HG02759 (cell line): Measurements from ENCODE around the gene KIT.

Experiments
- ATAC-seq: cut with Tn5 transposase; IDR thresholded peaks from one replicate; pipeline ENCODE4 v1.9.1; 2021; ENCODE audit warnings: mild to moderate bottlenecking, moderate library complexity; ENCODE audit not compliant: unreplicated experiment

KIT gene

DNA sequence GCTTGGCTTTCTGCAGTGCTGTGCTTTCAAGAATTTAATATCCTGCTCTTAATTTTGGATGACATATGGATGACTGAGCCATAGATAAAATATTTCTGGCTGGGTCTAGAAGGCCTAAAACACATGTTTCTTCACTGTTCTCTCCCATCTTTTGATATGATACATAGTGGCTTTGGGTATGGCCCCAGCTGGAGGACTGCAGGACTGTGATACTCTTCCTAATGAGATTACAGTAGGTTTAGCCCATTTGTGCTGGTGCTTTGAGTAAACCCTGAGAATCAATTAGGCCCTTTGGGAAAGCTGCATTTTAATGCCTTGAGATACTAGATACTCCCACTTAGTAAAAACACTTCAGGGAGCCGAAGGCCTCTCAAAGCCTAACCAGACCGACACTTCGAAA is 38.0 kb downstream of the KIT start:
- ATAC-seq, result no peak

DNA sequence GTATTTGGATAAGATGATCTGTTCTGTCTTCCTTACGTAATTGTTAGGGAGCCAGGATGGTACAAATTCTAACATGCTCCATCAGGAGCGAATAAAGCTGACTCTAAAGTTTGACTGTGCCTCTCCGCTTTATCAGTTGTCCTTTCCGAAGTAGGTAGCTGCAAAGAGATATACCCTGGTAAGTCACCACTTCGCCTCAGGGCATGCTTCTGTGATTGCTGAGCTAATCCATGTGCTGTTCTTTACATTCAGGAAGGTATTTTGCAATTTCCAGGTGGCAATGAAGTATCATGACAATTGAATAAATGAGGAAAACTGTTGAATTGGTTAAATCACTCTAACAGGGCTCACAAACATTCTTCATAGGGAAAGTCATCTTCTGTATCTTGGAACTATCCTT is 38.9 kb downstream of the KIT start:
- no peak for ATAC-seq

DNA sequence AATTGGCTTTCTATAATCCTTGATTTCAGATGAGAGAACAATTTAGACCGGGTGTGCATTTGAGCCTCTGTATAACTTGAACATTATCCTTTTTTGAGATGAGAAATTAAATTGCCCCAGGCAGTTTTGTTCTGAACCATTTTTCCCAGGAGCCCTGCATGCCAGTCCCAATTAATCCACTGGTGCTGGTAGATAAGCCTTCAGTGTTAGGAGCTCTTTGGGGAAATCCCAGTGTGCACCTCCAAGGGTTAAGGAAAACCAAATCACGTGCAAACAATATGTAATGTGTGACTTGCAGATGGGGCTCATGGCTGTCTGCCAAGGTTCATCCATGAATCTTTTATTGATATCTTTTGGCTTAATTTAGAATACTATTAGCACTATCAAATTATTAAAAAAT is 43.2 kb downstream of the KIT start:
- ATAC-seq, result no peak

DNA sequence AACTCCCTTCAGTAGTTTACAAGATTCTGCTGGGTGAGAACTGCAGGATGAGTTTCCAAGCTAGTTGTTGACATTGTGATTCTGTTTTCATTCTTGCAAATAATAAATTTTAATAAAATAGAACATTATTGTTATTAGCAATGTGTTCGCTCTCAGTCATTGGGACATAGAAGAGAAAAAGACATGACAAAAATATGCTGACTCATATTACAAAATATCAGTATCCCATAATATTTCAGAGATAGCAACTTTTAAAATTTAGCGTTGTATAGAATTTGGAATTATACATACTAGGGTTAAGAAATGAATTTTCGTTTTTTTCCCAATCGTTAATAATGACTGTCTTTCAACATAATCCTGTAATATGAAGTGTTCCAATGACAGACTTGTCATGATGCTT is 45.4 kb downstream of the KIT start:
- ATAC-seq, result no peak

- ATAC-seq, result no peak
Measured at GRCh38 chr4:54707406-54707805, 49.6 kb downstream of the KIT start.

DNA sequence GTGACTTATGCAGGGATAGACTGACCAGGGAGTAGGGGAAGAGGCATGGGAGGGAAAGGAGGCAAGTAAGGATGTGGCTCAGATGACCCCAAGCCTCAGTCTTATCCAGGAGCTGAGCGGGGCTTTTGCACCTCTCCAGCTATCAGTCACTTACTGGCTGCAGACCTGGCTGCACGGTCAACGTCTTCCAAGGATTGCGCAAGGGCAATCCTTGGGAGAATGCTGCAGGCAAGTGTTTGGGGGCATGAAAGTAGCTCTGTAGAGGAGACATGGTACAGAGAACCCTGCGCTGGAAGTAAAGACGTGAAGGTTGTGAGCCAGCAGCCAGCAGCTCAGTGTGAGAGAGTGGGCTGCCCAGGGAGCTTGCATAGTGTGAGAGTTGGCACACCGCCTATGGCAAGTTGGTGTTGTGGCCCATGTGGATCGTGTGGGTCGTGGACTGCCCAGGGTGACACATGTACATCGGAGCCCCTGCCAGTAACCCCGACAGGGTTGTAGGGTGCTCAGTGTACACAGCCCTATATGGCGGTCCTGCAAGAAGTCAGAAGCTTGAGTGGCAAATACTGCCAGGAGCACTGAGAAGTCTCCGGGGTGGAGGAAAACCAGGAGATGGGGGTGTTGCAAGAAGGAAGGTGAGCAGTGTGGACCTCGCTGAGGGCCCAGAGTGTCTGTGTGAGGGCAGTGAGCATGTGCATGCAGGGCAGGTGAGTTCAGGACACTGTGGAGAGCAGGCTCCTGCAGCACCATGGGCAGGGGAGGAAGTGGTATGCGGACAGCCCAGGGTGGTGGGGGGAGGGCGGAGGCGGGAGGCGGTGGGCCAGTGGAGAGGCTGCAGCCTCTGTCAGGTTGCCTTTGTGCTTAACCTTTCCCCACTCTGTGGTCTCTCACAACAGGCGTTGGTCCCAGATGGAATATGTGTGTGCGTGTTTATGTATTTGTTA is 50.9 kb downstream of the KIT start:
- no peak for ATAC-seq

DNA sequence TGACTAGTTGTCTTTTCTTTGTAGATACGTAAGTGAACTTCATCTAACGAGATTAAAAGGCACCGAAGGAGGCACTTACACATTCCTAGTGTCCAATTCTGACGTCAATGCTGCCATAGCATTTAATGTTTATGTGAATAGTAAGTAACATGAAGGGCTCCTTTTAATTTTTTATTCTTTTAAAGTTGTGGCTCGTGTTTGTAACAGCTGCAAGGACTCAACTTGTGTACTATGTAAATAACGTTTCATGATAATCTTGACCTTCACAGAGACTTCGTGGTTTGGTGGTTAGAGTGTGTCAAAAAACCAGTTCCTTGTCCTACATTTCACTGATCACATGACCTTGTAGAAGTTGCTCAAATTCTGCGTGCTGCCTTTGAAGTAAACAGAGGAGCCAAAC is 51.6 kb downstream of the KIT start:
- ATAC-seq, result no peak

DNA sequence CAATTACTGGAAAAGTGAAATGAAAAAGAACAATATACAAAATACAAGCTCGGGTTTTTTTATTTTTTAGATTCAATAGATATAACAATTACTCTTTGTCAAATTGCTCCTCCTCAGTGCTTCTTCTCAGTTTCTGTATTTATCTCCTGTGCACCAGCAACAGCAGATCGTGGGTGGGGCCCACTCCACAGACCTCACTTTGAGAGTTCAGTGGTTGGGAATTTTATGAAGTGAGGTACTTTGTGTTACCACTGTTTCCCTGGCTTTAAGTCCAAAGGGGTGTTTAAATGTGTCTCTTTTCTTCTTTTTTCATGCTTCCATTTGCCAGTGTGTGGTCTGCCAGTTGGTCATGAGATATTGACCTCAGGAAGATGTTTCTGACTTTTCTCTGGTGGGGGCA is 54.4 kb downstream of the KIT start:
- ATAC-seq, result no peak

GRCh38 chr4:54714631-54715030 is 56.9 kb downstream of the KIT start:
- ATAC-seq, result no peak

- no peak for ATAC-seq
Measured at GRCh38 chr4:54716478-54717065, 58.8 kb downstream of the KIT start.

DNA sequence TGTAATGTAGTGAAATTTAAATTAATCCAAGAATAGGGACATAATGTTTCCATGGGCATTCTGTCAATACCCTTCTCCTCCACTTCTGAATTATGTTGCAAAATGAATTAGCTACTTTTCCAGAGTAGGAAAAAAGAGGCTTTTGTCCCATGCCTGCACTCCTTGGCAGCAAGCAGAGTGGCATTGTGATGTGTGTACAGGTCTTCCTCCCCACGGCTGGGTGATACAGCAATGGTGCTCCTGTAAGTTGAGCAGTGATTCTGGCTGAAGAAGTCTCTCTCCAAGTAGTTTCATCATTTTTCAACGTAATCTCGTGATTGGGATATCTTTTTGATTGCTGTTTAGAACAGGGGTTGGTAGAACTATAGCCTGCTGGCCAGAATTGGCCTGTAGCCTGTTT is 59.9 kb downstream of the KIT start:
- no peak for ATAC-seq

- no peak for ATAC-seq
Measured at GRCh38 chr4:54719378-54719777, 61.6 kb downstream of the KIT start.

- ATAC-seq, result no peak
Measured at GRCh38 chr4:54723220-54723619, 65.5 kb downstream of the KIT start.

DNA sequence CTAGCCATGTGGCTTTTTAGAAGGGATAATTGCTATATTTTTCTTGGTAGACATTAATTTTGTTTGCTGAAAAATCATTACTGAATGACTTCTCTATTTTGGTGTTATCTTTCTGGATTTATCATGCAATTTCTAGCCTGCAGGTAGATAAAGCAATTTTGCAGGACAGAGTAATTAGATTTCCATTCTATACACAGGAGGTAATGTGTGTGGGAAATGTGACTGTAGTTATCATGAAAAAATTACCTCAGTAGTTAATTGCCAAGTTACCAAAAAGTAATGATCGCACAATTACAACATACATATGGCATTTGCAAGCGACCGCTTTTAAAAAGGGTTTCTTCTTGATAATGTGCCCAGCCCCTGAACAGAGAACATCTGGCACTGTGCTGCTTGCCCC is 66.1 kb downstream of the KIT start:
- ATAC-seq, result no peak

DNA sequence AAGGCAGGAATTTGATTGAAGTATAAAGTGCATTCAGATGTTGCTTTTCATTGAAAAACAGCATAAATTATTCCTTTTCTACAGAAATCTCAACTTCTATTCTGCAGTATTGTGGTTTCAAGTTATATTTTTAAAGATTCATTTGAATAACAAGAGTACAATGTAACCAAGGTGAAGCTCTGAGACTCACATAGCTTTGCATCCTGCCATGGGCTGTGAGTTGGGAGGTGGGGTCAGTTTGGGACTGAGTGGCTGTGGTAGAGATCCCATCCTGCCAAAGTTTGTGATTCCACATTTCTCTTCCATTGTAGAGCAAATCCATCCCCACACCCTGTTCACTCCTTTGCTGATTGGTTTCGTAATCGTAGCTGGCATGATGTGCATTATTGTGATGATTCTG is 69.2 kb downstream of the KIT start:
- ATAC-seq, result peak; percentile 43

- ATAC-seq, result peak; percentile 76
Measured at GRCh38 chr4:54727346-54727745, 69.6 kb downstream of the KIT start.

DNA sequence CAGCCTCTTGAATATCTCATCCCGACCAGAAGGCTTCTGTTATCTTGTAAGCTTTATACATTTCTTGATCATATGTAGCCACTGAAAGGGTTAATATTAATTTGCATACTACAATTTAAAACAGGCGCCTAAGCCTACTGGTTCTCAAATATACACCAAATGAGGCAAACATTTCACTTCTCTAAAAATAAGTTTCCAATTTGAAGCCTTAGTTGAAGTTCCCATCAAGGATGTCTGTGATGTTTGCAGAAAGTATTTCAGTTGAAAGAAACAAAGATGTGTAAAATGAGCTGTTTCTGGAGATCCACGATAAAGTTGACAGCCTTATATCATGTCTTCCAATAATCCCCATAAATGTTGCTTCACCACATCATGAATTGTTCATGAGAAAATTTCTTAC is 70.6 kb downstream of the KIT start:
- no peak for ATAC-seq

DNA sequence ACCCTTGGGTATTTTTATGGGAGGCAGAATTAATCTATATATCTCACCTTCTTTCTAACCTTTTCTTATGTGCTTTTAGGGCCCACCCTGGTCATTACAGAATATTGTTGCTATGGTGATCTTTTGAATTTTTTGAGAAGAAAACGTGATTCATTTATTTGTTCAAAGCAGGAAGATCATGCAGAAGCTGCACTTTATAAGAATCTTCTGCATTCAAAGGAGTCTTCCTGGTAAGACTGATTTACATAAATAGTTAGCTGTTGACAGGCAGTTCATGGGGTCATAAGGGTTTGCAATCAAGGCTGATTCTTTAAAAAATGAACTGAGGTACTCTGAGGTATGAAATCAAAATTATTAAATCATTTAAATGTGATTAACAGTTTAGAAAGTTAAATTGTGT is 71.5 kb downstream of the KIT start:
- ATAC-seq, result no peak

- ATAC-seq, result no peak
Measured at GRCh38 chr4:54730581-54730980, 72.8 kb downstream of the KIT start.

DNA sequence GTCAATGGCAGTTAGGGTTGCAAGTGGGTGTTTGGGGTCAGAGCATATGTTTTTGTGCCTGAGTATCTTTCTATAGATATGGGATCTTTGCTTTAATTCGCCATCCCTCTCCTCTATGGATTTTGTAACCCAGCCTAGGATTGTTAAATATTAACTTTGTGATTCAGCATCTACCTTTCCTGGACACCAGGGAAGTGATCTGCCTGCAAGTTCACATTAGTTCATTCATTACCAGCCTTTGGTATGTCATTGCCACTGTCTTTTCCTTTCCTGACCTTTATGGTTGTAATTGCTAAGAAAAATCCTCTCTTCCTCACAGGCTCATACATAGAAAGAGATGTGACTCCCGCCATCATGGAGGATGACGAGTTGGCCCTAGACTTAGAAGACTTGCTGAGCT is 73.8 kb downstream of the KIT start:
- ATAC-seq, result no peak

- ATAC-seq, result no peak
Measured at GRCh38 chr4:54731976-54732375, 74.2 kb downstream of the KIT start.

GRCh38 chr4:54737421-54737820 is 79.7 kb downstream of the KIT start:
- ATAC-seq, result no peak

- ATAC-seq, result no peak
Measured at GRCh38 chr4:54741202-54741601, 83.4 kb downstream of the KIT start.
